SH-SY5Y (cell line): ENCODE results near the gene CRADD.

Experiments
- GATA2 ChIP-seq: IDR thresholded peaks from 2 replicates; pipeline ENCODE4 v1.6.1; 2011; ENCODE audit warnings: mild to moderate bottlenecking, low read depth, low read length
- GATA3 ChIP-seq: IDR thresholded peaks from 2 replicates; pipeline ENCODE4 v1.6.1; 2011; ENCODE audit warnings: low read depth, mild to moderate bottlenecking, low read length, moderate library complexity

DNA sequence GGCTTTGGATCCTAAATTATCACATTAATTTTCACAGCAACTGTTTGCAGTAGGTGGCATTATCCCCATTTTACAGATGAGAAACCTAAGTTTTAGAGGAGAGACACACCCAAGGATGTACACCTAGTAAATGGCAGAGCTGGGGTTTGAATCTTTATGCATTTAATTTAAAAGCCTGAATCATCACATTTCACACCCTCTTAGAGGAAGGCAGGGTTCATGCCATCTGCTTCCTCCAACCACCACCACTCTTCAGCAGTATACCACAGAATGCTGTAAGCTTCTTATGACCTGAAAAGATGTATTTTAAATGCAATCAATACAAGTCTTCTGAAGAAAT lies 90.3 kb downstream of the CRADD start:
- TF ChIP-seq GATA2 (no peak), GATA3 (no peak)
